NCI-H2196 (cell line): ENCODE data around the gene HMGXB4.
A peak's percentile ranks its signal among the peaks of the same experiment; 100 is the strongest.

ENCODE experiments used
- DNase-seq: peaks from one replicate; lab custom pipeline; 2025; ENCODE audit not compliant: unreplicated experiment; lab: John Stamatoyannopoulos, UW

The HMGXB4 gene

DNA sequence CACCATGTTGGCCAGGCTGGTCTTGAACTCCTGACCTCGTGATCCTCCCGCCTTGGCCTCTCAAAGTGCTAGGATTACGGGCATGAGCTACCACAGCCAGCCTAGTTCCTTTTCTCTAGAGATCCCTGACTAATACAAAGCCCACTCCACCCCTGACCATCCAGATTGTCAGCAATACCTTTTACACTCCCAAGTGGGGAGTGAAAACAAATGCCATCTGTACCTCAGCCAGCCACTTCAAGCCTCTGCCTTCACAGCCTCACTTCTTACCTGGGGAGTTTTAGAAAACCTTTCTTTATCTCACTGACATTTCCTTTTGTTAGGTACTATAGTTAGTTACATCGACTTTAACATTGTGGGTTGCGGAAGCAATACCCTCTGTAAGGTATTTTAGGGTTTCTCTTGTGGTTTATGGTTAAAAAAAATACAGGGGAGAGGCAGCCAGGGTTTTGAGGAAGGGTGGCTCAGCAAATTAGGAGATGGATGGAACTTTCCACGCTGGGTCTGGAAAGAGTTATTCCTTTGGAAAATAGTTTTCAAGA lies 51.3 kb downstream of the HMGXB4 start:
- DNase-seq = no peak

DNA sequence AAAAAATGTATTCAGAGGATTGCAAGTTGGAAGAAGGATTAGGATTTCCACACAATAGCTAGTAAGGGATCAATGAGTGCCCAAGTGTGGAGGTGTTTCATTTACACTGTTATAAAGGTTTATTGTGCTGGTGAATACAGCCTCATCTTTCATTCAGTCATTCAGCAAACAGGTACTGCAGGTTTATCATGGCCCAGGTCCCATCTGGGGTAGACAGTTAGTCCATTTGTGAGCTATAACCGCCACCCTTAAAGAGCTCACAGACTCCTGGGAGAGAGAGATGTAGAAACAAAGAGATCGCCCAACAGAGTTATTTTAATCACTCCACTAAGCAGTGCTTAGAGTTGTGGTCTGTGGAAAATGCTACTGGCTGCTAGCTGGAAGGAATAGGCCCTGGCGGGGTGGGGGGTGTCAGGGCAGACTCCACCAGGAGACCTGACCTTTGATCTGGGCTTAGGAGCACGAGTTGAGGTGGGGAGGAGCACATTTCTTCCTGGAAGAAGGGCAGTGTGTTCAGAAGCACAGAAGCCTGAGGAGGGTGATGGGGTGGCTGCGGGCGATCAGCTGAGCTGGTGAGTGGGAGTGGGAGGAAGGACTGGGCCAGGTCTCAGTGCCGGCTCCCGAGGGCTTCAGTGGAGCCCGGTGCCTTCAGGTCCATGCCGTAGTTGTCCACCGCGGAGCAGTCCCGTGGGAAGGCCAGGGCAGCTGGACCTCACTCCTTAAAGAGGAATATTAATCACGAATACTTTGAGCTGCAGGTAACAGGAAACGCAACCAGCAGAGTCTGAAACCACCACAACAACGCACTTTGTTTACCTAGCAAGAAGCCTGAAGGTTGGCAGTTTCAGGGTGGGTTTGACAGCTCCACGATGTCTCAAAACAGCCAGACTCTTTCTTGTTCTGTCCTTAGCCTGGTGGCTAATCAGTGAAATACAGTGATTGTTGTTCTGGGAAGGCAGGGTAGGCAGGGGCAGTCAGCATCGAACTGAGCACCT lies 53.6 kb downstream of the HMGXB4 start:
- DNase-seq = no peak

DNA sequence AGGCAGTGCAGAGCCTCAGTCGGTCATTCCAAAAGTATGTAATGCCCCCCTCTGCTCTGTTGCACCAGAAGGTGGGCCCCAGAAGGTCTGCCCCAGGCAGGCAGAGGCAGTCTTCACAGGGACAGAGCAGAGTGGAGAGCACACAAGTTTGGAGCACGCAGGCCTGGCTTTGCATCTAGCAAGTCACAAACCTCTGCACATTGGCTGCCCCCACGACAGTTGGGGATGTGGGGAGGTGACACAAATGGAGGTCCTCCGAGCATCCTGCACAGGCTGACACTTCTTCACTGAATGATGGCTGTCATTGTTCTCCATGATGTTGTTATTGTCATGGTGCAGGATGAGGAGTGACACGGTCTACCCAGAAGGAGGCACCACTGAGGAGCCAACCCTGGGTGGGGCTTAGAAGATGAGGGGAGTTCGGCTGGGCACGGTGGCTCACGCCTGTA lies 54.3 kb downstream of the HMGXB4 start:
- no peak for DNase-seq

DNA sequence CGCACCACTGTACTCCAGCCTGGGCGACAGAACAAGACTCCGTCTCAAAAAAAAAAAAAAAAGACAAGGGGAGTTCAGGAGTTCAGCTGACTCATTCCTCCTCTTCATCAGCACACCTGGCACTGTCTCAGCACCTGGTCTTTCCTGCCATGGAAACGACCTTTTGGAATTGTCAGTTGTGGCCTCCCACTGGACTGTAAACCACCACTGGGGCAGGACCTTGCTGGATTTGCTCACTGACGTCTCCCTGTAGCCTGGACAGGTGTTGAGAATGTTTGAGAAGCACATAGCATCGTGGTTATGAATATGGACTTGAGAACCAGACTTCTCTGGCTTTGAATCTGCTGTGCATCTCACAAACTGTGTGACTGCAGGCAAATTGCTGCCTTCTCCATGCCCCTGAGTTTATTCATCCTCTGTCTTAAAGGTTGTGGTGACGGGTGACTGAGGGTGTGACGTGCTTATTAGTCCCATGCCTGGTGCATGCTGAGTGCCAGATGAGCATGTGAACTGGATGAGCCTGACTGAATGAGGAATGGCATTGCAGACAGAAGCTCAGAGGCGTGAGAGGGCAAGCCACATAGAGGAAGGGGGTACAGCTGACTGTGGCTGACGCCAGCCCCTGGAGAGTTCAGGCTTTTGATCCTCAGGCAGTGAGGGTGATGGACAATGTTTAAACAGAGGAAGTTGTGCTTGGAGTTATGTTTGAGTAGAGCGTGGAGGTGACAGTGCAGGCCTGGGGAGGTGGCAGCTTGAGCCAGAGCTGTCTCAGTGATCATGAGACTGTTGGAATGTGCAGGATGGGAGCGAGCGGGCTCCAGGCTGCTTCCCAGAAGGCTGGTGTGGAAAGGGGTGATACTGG lies 55.1 kb downstream of the HMGXB4 start:
- peak; percentile 24 for DNase-seq

DNA sequence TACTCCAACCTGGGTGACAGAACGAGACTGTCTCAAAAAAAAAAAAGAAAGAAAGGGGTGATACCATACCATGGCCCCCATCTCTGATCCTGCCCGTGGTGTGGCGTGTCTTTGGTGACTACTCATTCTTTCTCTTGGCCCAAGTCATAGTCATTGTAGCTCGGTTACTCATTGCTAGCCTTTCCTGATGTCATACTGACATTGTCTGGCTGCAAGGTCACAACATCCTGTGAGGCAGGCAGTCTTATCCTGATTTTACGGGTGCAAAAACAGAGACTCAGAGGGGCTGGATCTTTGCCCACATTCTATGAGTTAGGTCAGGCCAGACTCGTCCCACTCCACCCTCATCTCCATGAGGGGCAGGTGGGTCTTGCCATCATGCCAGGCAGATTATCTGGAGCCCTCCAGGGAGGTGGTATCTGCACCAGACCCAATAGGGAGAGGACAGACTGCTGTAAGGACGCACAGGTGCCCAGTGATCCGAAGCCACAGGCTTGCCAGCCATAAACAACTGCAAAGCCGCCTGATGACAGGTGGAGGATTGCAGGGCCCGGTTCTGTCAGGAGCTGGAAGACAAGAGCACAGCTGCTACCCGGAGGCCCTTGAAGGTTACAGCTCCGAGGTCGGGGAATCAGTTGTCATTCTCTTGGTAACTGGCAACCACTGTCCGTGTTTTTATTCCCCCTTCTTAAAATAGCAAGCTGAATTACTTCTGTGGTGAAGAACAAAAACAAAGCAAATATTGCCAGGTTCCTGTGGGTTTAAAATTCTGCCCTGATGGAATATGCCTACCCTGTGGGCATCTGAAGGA lies 56.2 kb downstream of the HMGXB4 start:
- DNase-seq = peak; percentile 38

DNA sequence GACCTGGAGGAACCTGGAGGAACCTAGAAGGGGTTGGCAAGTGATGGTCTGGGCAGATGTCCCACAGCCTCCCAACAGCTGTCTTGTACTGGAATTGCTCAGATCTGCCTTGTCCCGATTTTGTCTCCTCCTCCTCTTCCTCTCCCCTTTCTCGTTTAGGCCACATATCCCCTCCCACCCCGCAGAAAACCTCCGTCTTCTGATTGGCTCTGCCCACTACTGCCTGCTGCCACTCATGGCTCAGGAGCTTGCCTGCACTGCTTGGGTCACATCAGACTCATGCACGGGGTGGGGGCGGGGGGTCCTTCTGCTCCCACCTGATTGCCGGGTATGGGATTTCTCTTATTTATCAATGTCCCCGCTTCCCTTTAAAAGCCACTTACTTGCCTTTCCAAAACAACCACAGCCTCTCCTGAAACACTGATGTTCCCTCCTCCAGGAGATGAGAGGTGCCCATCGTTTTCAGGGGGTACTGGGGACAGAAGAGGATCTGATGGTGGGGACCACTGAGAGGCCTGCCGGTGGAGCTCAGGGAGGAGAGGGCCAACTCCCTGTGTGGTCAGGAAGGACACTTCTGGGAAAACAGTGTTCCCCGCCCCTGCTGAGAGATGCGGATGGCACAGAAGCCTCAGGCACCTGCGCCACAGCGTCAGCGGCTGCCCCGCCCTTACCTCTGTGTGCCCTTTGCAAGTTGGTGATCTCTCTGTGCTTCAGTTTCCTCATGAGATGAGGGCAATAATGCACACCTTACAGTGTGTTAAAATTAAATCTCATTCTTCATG lies 57.1 kb downstream of the HMGXB4 start:
- DNase-seq = no peak

DNA sequence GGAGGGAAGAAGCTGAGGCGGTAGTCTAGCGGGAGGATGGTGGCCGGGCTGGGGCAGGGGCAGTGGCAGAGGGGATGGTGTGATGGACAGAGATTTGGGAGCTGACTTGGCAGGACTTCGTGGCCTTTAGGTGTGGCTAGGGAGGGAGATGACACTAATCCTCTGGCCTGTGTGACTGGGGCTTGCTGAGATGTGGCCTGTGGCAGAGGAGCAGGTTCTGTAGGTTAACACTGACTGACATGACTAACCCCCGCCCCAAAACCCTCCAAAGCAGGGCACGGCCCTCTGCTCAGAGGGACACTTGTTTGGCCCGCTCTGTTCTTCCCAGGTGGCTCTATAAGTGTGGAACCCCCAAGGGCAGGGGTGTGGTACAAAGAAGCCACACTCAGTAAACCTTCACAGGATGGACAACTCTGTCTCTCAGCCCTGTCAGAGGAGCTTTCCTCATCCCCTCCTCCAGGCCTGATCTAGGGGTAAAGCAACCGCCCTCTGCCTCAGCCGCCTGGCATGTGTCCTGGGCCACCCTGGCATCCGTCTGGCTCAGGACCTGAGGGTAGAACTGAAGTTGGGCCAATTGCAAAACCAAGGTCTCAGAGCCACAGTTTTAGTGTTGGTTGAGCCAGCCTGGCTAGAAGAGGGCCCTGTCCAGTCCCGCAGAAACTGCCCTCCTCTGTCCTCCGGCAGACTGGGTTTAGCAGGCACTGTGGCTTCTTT lies 58.0 kb downstream of the HMGXB4 start:
- DNase-seq = no peak

DNA sequence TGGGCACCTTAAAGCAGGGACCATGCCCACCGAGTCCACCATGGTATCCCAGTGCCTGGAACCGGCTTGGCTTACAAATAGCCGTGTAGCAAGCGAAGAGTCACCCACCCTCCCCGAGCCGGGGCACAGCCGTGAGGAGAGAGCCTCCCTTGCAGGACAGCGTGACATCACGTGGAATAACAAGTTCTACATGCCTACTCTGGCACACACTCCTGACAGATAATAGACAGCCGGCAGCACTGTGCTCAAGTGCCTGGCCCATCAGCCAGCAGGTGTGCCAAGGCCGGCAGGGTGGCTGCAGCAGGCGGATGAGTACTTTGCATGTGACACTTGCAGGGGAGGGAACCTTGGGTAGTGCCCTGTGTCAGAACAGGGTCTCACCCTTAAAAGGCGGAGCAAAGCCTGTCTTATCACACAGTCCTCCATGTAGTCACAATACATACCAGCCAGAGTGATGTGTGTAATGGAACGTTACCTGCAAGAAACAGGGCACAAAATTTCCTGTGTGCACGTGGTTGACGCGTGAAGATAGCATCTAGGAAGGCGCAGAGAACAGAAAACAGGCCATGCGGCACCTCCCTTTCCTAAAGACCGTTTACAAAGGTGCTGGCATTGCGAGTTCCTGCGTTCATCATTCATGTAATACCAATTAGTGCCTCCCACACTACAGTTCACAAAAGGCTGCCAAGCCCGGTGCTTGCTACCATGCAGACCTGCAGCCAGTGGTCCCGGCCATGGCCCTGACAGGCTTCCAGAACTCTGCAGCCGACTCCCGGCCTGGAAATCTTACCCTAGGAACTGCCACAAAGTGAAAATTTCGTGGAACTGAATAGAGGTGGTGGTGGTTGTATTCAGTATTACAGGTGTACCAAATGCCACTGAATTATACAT lies 58.8 kb downstream of the HMGXB4 start:
- peak; percentile 41 for DNase-seq

DNA sequence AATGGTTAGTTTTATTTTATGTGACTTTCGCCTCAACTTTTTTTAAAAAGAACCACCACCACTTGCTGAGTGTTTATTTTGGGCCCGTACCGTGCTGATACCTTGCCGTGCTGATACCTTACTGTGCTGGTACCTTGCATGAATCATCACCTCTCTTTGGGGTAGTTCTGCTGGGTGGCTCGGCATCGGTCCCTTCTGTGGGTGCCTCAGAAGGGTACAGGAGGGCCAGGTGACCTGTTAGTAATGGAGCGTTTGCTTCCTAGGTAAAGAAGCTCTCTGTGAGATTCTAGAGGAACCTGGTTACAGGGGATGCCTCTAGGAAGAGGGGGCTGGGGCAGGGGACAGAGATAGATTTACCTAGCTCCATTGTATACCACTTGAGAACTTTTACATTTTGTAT lies 59.5 kb downstream of the HMGXB4 start:
- DNase-seq = no peak

DNA sequence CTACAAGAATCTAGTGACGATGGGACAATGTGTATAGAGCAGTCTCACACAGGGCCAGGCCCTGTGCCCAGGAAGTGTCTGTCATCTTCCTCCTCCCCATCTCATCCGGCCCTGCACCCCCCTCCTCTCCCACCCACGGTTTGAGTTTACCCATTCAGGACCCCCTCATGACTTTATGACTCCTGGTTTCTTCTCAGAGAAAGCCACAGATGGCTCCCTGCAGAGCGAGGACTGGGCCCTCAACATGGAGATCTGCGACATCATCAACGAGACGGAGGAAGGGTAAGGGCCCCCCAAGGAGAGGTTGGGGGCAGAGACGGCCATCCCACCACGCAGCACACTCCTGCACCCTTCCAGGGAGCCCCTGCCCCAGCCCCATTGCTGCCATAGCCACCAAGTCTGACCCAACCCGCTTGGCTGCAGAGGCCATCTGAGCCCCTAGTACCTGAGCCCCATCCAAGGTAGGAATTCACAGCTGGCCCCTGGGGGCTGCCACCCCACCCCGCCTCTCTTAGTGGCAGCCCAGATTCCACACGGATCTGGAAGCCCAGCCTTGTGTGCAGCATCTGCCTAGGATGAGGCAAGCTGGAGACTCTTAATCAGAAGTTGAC lies 60.5 kb downstream of the HMGXB4 start:
- no peak for DNase-seq

DNA sequence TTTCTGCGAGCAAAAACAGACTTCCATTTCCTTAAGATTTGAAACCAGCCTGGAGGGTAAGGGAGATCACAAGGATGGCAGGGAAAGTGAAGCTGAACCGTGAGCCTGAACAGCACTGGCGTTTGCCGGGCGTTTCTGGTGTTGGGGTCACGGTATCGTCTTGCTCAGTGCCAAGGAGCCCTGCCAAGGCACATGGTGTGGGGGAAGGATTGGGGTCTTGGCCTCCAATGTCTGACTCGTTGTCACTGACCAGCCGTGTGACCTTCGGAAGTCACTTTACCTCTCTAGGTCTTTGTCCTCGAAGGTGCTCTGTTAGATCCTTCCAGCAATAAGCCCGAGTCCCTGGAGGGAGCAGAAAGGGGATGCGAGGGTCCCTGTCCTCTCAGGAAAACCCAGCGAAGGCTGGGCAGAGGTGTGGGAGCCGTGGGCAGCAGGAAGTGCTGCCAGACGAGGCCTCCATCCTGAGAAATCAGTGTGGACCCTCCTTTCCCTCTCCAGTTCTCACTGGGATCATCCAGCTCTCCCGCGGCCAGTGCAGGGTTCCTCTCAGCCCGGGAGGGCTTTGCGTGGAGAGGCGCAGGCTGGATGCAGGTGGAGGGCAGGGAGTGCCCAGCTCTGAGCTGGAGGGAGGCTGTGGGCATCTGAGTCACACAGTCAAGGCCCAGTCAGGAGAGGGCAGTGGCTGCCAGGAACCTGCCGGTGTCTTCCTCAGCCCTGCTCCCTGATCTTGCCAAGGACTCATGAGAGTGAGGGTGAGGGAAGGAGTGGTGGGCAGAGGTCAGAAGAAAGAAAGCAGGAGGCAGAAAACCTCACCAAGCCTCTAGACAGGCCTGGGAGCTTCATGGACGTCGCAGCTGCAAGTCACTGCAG lies 61.3 kb downstream of the HMGXB4 start:
- DNase-seq = no peak

DNA sequence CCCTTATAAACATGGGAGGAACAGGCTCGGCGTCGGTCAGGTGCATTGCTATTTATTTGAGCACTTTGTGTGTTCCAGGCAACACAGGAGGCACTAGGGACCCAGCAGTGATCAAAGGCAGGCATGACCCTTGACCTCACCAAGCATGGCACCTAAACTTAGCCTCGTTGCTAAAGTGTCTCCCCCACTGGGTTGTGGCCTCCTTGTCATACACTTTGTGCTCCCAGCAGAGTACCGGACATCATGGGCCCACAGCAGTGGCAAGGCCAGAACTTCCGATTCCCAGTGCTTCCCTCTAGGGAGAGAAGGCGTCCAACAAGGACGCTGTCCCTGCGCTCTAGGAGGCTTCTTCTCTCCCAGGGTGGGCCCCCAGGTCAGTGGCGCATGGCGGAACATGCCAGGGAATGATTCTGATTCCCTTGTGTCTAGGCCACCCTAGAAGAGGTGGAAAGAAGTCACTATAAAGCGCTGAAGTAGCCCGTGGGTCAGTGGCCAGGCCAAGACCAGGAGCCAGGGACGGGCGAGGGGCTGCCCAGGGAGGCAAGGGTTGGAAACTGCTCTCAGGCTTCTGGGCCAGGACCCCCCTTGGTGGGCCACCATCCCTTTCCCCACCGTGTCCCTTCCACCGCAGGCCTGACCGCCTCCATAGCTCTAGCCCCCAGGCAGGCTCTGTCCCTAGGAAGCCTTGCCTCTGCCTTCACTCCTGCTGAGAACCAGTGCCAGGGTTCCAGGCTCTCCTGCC lies 62.1 kb downstream of the HMGXB4 start:
- DNase-seq = no peak

DNA sequence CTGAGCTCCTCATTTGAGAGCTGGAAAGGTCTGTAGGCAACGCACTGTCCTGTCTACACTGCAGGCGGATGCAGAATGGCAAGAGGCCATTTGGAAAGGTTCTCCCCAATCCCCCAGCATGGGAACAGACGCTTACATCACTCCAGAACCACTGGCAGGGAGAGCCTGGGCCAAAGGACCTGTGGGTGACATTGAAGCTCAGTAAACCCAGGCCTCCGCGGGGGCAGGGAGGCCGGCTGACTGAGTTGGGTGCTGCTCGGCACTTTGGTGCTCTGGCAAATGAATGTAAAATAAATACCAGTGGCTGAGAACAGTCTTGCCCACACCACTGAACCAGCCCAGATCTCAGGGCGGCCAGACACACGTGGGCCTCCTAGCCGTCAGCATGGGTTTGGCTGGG lies 64.8 kb downstream of the HMGXB4 start:
- no peak for DNase-seq

DNA sequence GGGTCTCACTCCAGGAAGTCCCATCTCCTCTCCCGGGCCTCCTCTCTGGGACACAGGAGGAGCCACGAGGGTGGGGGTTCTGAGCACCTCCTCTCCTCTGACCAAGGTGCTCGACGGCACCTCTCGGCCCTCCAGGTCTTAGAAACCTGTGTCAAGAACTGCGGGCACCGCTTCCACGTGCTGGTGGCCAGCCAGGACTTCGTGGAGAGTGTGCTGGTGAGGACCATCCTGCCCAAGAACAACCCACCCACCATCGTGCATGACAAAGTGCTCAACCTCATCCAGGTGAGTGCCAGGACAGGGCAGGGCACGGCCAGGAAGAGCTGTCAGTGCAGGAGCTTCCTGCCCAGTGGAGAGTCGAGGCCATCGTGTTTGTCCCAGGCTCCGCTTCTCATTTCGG lies 65.6 kb downstream of the HMGXB4 start:
- no peak for DNase-seq

DNA sequence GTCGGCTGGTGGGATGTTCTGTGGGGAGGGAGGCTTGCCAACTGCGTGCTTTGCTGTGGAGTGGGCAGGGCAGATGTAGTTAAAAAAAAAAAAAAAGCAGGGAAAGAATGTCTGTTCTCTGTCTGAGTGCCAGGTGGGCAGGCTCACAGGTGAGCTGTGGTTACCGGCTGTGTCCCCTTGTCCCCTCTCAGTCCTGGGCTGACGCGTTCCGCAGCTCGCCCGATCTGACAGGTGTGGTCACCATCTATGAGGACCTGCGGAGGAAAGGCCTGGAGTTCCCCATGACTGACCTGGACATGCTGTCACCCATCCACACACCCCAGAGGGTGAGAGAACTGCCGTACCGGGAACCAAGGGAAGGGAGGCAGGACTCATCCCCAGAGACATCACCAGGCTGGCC lies 66.0 kb downstream of the HMGXB4 start:
- no peak for DNase-seq

DNA sequence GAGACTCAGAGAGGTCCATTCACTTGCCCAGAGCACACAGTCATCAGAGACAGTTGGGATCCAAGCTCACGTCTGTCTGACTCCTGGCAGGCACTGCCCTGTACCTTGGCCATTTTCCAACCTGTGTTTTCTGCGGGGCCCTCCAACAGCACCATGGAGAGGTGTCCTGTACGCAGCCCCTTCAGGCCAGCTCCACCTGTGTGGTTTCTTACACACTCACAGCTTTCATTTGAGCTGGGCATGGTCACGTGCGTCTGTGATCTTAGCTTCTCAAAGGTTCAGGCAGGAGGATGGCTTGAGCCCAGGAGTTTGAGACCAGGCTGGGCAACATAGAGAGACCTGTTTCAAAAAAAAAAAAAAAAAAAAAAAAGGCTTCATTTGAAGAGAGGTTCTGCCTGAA lies 66.8 kb downstream of the HMGXB4 start:
- DNase-seq = no peak
